GM12891 (cell line): ENCODE measurements around the gene ARSD.
"Not testable (repeated sequence)": the region's sequence is repeated elsewhere in the genome, so short reads cannot be mapped to it uniquely, and the experiment has no call there.

ENCODE experiments used
- DNase-seq: peaks from one replicate; pipeline ENCODE4 v3.0.0; 2011; ENCODE audit warnings: low spot score; ENCODE audit not compliant: insufficient read length
- FAIRE-seq: peaks from 2 replicates; lab custom pipeline; 2011; peaks lifted over from hg19 to GRCh38; lab: Jason Lieb, UNC
- PAX5 ChIP-seq: IDR thresholded peaks from 2 replicates; pipeline ENCODE4 v1.6.1; 2011; ENCODE audit warnings: low read length, moderate library complexity, mild to moderate bottlenecking; ENCODE audit not compliant: insufficient read depth, severe bottlenecking
- POLR2A ChIP-seq: IDR thresholded peaks from 2 replicates; pipeline ENCODE4 v1.6.1; 2011; ENCODE audit warnings: low read depth, low read length, control low read depth
- POLR2AphosphoS5 ChIP-seq: IDR thresholded peaks from 2 replicates; pipeline ENCODE4 v1.6.1; 2011; ENCODE audit warnings: low read depth, low read length, control low read depth
- POU2F2 ChIP-seq: IDR thresholded peaks from 2 replicates; pipeline ENCODE4 v1.6.1; 2011; ENCODE audit warnings: low read depth, mild to moderate bottlenecking, control low read depth, low read length, moderate library complexity
- SPI1 ChIP-seq: IDR thresholded peaks from 2 replicates; pipeline ENCODE4 v1.6.1; 2011; ENCODE audit warnings: low read depth, low read length, control low read depth
- TAF1 ChIP-seq: IDR thresholded peaks from 2 replicates; pipeline ENCODE4 v1.6.1; 2011; ENCODE audit warnings: low read depth, low read length, control low read depth

The ARSD gene

DNA sequence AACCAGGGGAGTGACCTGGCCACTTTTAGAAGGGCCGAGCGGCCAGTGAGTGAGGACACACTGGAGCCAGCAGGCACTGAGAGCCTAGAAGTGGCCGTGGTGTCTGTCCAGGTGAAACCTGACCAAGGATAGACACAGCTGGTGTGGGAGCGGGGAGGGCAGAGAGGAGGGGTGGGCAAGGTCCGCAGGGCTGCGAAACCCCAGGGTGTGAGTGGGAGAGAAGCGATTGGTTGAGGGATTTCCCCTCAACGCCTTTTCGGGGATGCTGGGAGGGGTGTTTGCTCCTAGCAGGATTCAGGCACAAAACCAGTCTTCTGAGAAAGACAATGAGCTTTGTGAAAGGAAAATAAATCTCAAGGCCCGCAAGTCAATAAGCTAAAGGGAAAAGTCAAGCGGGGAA is 33.2 kb upstream of the ARSD start:
- no peak for DNase-seq
- no peak for FAIRE-seq
- TF ChIP-seq TAF1 (no peak), SPI1 (no peak), POU2F2 (no peak), POLR2A (no peak), PAX5 (no peak), POLR2AphosphoS5 (no peak)

- no peak for TF ChIP-seq POU2F2
- TF ChIP-seq PAX5, result no peak
- no peak for TF ChIP-seq POLR2A
- no peak for TF ChIP-seq SPI1
- TF ChIP-seq TAF1, result no peak
- no peak for TF ChIP-seq POLR2AphosphoS5
- DNase-seq (no peak), FAIRE-seq (no peak)
Measured at GRCh38 chrX:2960861-2961515, 31.8 kb upstream of the ARSD start.

DNA sequence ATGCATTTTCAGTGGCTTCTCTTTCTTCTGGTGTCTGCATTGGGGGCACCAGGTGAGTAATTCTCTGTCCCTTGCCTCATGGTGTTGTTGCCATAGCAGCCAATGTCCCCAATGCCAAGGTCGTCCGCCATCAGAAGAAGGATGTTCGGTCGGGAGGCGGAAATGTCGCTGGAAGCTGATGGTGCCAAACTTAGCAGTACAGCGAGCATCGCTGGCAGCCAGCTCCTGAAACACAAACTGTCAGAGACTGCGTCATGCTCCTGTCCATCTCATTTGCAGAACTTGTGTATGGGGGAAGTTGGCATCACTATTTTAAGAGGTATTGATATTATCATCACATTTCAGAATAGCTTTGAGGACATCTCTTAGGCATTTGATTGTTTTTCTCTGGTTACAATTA is 29.1 kb upstream of the ARSD start:
- TF ChIP-seq POLR2A (no peak), TAF1 (no peak), POLR2AphosphoS5 (no peak), SPI1 (no peak), PAX5 (no peak), POU2F2 (no peak)
- no peak for FAIRE-seq
- DNase-seq, result no peak

DNA sequence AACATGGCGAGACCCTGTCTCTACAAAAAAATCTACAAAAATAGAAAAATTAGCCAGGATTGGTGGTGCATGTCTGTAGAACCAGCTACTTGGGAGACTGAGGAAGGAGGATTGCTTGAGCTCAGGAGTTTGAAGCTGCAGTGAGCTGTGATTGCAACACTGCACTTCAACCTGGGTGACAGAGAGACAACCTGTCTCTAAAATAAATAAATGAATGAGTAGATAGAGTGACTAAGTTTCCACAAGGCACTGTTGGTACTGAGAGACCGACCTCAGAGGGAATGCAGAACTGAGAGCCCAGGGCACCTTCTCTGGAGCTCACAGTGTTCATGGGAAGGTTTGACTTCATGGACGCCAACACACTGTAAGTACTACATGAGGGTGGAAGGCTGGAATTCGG is 26.7 kb upstream of the ARSD start:
- DNase-seq (no peak), FAIRE-seq (no peak)
- no peak for TF ChIP-seq TAF1
- TF ChIP-seq POU2F2, result no peak
- no peak for TF ChIP-seq POLR2A
- TF ChIP-seq SPI1, result no peak
- no peak for TF ChIP-seq PAX5
- TF ChIP-seq POLR2AphosphoS5, result no peak

DNA sequence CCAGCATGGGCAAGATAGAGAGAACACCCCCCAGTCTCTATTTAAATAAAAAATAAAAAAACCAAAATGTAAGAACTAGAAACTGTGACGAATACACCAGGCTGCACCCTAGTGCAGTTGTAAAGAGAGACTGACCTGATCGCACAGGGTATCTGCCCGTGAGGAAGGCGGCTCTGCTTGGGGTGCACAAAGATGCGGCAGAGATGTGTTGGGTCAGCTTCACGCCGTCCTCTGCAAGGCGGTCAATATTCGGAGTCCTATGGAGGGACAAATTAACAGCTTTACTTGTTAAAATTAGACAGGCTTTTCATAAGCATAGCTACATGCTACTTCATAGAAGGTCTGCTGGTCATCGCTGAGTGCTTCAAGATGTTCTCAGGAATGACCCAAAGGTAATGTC is 26.1 kb upstream of the ARSD start:
- FAIRE-seq (no peak), DNase-seq (no peak)
- TF ChIP-seq TAF1 (no peak), POLR2AphosphoS5 (no peak), PAX5 (no peak), POU2F2 (no peak), POLR2A (no peak), SPI1 (no peak)

- FAIRE-seq, result no peak
- DNase-seq, result no peak
- TF ChIP-seq SPI1 (no peak), TAF1 (no peak), POLR2A (no peak), PAX5 (no peak), POLR2AphosphoS5 (no peak), POU2F2 (no peak)
Measured at GRCh38 chrX:2954541-2954940, 25.4 kb upstream of the ARSD start.

GRCh38 chrX:2937942-2938341 is 8.8 kb upstream of the ARSD start:
- FAIRE-seq, DNase-seq: not testable (repeated sequence)

GRCh38 chrX:2934715-2935710 is 5.9 kb upstream of the ARSD start:
- TF ChIP-seq SPI1 (no peak), POLR2A (no peak), POLR2AphosphoS5 (no peak), TAF1 (no peak), PAX5 (no peak), POU2F2 (no peak)
- DNase-seq, result no peak
- FAIRE-seq, result no peak

GRCh38 chrX:2933125-2933900 is 4.2 kb upstream of the ARSD start:
- FAIRE-seq (no peak), DNase-seq (no peak)

More at GRCh38 chrX:2933125-2933900, 4.2 kb upstream of the ARSD start:
- TF ChIP-seq SPI1, result no peak
- no peak for TF ChIP-seq PAX5
- no peak for TF ChIP-seq TAF1
- TF ChIP-seq POU2F2, result no peak
- TF ChIP-seq POLR2AphosphoS5, result no peak
- no peak for TF ChIP-seq POLR2A
